ENCODE data around the gene KCNN2. TPM values are rescaled to one million over a fixed set of nuclear protein-coding genes. Genes with fewer than 3 reads are reported as not detected.

KCNN2 gene
- total RNA-seq, 1 experiment from 2014 or later = 0.17 TPM

DNA sequence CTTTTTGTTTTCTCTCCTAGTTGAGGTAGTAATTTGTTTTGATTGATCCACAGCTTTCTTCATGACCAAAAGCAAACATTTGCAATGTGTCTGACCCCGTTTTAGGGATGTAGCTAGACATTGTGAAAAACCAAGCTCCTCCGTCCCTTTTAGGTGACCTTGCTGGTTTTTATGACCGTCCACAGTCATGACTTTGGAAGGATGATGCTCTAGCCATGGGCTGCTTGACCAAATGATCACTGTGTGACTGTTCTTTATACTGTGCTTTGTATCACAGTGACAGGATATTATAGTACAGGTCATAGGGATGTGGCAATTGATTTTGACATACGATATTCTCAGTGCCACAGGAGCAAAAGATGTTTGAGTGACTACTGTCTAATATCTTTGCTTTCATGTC, 54.4 kb downstream of the KCNN2 start:
- POLR2A ChIA-PET (ENCODE audit: low non-redundant PET) = no interaction called here
- no TSS peak for BruUV-seq (replicated peaks)
- H3K27ac ChIP-seq (ENCODE audit: low read depth, low read length, poor library complexity, severe bottlenecking) = no peak overlapping the region
- TF ChIP-seq EZH2 (IDR thresholded peaks at IDR 0.05; ENCODE audit: borderline replicate concordance, low read depth, low read length, poor library complexity, severe bottlenecking) = no peak
- TF ChIP-seq, protein P1, sequence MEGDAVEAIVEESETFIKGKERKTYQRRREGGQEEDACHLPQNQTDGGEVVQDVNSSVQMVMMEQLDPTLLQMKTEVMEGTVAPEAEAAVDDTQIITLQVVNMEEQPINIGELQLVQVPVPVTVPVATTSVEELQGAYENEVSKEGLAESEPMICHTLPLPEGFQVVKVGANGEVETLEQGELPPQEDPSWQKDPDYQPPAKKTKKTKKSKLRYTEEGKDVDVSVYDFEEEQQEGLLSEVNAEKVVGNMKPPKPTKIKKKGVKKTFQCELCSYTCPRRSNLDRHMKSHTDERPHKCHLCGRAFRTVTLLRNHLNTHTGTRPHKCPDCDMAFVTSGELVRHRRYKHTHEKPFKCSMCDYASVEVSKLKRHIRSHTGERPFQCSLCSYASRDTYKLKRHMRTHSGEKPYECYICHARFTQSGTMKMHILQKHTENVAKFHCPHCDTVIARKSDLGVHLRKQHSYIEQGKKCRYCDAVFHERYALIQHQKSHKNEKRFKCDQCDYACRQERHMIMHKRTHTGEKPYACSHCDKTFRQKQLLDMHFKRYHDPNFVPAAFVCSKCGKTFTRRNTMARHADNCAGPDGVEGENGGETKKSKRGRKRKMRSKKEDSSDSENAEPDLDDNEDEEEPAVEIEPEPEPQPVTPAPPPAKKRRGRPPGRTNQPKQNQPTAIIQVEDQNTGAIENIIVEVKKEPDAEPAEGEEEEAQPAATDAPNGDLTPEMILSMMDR (conservative IDR thresholded peaks at IDR 0.05; ENCODE audit: low read depth, low read length) = no peak
- no peak overlapping the region for H3K4me3 ChIP-seq (ENCODE audit: low read depth, low read length, poor library complexity, severe bottlenecking)
- no peak for DNase-seq (ENCODE audit: low spot score)
- CTCF ChIA-PET = no interaction called here
- no peaks in the 10 kb centered on the region for H3K9me3 ChIP-seq (ENCODE audit: low read depth, low read length, poor library complexity, severe bottlenecking)
- H3K36me3 ChIP-seq (ENCODE audit: insufficient read depth, low read length, poor library complexity, severe bottlenecking) = no peaks in the 10 kb centered on the region
- no peaks in the 10 kb centered on the region for H3K27me3 ChIP-seq (replicated peaks; ENCODE audit: insufficient read depth, low read depth, low read length, poor library complexity)
- no peaks in the 10 kb centered on the region for H3K4me1 ChIP-seq (ENCODE audit: insufficient read depth, low read length, poor library complexity, severe bottlenecking)
- intact Hi-C loops (cut with micrococcal nuclease; ENCODE audit: unreplicated experiment) = no loop called here

- no TSS peak for BruUV-seq (replicated peaks)
- intact Hi-C loops (cut with micrococcal nuclease; ENCODE audit: unreplicated experiment) = no loop called here
Observed at GRCh38 chr5:114417519-114417918, 55.6 kb downstream of the KCNN2 start.

GRCh38 chr5:114418176-114419066, 56.6 kb downstream of the KCNN2 start:
- Histone ChIP-seq H3K27me3 (replicated peaks; ENCODE audit: insufficient read depth, low read depth, low read length, poor library complexity) (no peaks in the 10 kb centered on the region), H3K9me3 (ENCODE audit: low read depth, low read length, poor library complexity, severe bottlenecking) (no peaks in the 10 kb centered on the region), H3K4me3 (ENCODE audit: low read depth, low read length, poor library complexity, severe bottlenecking) (no peak overlapping the region), H3K27ac (ENCODE audit: low read depth, low read length, poor library complexity, severe bottlenecking) (no peak overlapping the region), H3K4me1 (ENCODE audit: insufficient read depth, low read length, poor library complexity, severe bottlenecking) (no peaks in the 10 kb centered on the region), H3K36me3 (ENCODE audit: insufficient read depth, low read length, poor library complexity, severe bottlenecking) (no peaks in the 10 kb centered on the region)
- no peak for TF ChIP-seq EZH2 (IDR thresholded peaks at IDR 0.05; ENCODE audit: borderline replicate concordance, low read depth, low read length, poor library complexity, severe bottlenecking)
- TF ChIP-seq, protein P1 (conservative IDR thresholded peaks at IDR 0.05; ENCODE audit: low read depth, low read length) = no peak
- intact Hi-C loops (cut with micrococcal nuclease; ENCODE audit: unreplicated experiment) = no loop called here
- no TSS peak for BruUV-seq (replicated peaks)
- no peak for DNase-seq (ENCODE audit: low spot score)
- CTCF ChIA-PET = no interaction called here
- POLR2A ChIA-PET (ENCODE audit: low non-redundant PET) = no interaction called here

More at GRCh38 chr5:114417519-114417918, 55.6 kb downstream of the KCNN2 start:
- Histone ChIP-seq H3K36me3 (ENCODE audit: insufficient read depth, low read length, poor library complexity, severe bottlenecking) (no peaks in the 10 kb centered on the region), H3K4me3 (ENCODE audit: low read depth, low read length, poor library complexity, severe bottlenecking) (no peak overlapping the region), H3K4me1 (ENCODE audit: insufficient read depth, low read length, poor library complexity, severe bottlenecking) (no peaks in the 10 kb centered on the region), H3K9me3 (ENCODE audit: low read depth, low read length, poor library complexity, severe bottlenecking) (no peaks in the 10 kb centered on the region), H3K27ac (ENCODE audit: low read depth, low read length, poor library complexity, severe bottlenecking) (no peak overlapping the region), H3K27me3 (replicated peaks; ENCODE audit: insufficient read depth, low read depth, low read length, poor library complexity) (no peaks in the 10 kb centered on the region)
- CTCF ChIA-PET = no interaction called here
- POLR2A ChIA-PET (ENCODE audit: low non-redundant PET) = no interaction called here
- TF ChIP-seq, protein P1 (conservative IDR thresholded peaks at IDR 0.05; ENCODE audit: low read depth, low read length) = no peak
- TF ChIP-seq EZH2 (IDR thresholded peaks at IDR 0.05; ENCODE audit: borderline replicate concordance, low read depth, low read length, poor library complexity, severe bottlenecking) = no peak
- DNase-seq (ENCODE audit: low spot score) = no peak
